ENCODE measurements around the gene MACROH2A1. TPM values are rescaled to one million over a fixed set of nuclear protein-coding genes. Genes with fewer than 3 reads are reported as not detected.

MACROH2A1 gene
- total RNA-seq, 1 experiment from 2014 or later = 83.8 TPM

DNA sequence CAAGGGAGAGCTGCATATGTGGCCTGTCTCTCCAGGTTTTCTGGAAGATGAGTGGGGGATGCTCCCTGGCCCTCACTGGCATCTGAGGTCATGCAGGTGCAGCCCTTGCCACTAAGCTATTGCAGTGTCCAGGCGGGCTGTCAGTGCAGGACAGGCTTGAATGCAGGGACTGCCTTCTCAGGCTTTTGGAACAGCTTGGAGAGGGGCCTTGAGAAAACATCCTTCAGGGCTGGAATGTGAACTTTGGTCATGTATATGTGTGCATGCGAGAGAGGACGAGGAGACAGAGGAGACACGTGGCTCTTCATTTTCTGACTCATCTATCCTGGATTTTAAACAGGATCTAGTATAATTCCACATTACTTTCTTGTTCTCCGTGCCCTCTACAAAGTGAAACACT is 90.3 kb downstream of the MACROH2A1 start (continued):
- TF ChIP-seq, protein P1, sequence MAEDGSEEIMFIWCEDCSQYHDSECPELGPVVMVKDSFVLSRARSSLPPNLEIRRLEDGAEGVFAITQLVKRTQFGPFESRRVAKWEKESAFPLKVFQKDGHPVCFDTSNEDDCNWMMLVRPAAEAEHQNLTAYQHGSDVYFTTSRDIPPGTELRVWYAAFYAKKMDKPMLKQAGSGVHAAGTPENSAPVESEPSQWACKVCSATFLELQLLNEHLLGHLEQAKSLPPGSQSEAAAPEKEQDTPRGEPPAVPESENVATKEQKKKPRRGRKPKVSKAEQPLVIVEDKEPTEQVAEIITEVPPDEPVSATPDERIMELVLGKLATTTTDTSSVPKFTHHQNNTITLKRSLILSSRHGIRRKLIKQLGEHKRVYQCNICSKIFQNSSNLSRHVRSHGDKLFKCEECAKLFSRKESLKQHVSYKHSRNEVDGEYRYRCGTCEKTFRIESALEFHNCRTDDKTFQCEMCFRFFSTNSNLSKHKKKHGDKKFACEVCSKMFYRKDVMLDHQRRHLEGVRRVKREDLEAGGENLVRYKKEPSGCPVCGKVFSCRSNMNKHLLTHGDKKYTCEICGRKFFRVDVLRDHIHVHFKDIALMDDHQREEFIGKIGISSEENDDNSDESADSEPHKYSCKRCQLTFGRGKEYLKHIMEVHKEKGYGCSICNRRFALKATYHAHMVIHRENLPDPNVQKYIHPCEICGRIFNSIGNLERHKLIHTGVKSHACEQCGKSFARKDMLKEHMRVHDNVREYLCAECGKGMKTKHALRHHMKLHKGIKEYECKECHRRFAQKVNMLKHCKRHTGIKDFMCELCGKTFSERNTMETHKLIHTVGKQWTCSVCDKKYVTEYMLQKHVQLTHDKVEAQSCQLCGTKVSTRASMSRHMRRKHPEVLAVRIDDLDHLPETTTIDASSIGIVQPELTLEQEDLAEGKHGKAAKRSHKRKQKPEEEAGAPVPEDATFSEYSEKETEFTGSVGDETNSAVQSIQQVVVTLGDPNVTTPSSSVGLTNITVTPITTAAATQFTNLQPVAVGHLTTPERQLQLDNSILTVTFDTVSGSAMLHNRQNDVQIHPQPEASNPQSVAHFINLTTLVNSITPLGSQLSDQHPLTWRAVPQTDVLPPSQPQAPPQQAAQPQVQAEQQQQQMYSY (CRISPR knock-in tag; IDR thresholded peaks at IDR 0.05) = no peak
- TF ChIP-seq, protein P2, sequence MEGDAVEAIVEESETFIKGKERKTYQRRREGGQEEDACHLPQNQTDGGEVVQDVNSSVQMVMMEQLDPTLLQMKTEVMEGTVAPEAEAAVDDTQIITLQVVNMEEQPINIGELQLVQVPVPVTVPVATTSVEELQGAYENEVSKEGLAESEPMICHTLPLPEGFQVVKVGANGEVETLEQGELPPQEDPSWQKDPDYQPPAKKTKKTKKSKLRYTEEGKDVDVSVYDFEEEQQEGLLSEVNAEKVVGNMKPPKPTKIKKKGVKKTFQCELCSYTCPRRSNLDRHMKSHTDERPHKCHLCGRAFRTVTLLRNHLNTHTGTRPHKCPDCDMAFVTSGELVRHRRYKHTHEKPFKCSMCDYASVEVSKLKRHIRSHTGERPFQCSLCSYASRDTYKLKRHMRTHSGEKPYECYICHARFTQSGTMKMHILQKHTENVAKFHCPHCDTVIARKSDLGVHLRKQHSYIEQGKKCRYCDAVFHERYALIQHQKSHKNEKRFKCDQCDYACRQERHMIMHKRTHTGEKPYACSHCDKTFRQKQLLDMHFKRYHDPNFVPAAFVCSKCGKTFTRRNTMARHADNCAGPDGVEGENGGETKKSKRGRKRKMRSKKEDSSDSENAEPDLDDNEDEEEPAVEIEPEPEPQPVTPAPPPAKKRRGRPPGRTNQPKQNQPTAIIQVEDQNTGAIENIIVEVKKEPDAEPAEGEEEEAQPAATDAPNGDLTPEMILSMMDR (IDR thresholded peaks at IDR 0.05) = no peak
- TF ChIP-seq, protein P3, sequence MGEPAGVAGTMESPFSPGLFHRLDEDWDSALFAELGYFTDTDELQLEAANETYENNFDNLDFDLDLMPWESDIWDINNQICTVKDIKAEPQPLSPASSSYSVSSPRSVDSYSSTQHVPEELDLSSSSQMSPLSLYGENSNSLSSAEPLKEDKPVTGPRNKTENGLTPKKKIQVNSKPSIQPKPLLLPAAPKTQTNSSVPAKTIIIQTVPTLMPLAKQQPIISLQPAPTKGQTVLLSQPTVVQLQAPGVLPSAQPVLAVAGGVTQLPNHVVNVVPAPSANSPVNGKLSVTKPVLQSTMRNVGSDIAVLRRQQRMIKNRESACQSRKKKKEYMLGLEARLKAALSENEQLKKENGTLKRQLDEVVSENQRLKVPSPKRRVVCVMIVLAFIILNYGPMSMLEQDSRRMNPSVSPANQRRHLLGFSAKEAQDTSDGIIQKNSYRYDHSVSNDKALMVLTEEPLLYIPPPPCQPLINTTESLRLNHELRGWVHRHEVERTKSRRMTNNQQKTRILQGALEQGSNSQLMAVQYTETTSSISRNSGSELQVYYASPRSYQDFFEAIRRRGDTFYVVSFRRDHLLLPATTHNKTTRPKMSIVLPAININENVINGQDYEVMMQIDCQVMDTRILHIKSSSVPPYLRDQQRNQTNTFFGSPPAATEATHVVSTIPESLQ (CRISPR knock-in tag; IDR thresholded peaks at IDR 0.05) = no peak
- TF ChIP-seq, protein P4, sequence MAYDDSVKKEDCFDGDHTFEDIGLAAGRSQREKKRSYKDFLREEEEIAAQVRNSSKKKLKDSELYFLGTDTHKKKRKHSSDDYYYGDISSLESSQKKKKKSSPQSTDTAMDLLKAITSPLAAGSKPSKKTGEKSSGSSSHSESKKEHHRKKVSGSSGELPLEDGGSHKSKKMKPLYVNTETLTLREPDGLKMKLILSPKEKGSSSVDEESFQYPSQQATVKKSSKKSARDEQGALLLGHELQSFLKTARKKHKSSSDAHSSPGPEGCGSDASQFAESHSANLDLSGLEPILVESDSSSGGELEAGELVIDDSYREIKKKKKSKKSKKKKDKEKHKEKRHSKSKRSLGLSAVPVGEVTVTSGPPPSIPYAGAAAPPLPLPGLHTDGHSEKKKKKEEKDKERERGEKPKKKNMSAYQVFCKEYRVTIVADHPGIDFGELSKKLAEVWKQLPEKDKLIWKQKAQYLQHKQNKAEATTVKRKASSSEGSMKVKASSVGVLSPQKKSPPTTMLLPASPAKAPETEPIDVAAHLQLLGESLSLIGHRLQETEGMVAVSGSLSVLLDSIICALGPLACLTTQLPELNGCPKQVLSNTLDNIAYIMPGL (CRISPR knock-in tag; IDR thresholded peaks at IDR 0.05) = no peak
- TF ChIP-seq, protein P5, sequence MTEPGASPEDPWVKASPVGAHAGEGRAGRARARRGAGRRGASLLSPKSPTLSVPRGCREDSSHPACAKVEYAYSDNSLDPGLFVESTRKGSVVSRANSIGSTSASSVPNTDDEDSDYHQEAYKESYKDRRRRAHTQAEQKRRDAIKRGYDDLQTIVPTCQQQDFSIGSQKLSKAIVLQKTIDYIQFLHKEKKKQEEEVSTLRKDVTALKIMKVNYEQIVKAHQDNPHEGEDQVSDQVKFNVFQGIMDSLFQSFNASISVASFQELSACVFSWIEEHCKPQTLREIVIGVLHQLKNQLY (CRISPR knock-in tag; IDR thresholded peaks at IDR 0.05) = no peak
- no peak for TF ChIP-seq ZNF263 (CRISPR knock-in tag; IDR thresholded peaks at IDR 0.05; ENCODE audit: low read depth)
- no peak for TF ChIP-seq ETV6 (CRISPR knock-in tag; IDR thresholded peaks at IDR 0.05)
- TF ChIP-seq, protein P6, sequence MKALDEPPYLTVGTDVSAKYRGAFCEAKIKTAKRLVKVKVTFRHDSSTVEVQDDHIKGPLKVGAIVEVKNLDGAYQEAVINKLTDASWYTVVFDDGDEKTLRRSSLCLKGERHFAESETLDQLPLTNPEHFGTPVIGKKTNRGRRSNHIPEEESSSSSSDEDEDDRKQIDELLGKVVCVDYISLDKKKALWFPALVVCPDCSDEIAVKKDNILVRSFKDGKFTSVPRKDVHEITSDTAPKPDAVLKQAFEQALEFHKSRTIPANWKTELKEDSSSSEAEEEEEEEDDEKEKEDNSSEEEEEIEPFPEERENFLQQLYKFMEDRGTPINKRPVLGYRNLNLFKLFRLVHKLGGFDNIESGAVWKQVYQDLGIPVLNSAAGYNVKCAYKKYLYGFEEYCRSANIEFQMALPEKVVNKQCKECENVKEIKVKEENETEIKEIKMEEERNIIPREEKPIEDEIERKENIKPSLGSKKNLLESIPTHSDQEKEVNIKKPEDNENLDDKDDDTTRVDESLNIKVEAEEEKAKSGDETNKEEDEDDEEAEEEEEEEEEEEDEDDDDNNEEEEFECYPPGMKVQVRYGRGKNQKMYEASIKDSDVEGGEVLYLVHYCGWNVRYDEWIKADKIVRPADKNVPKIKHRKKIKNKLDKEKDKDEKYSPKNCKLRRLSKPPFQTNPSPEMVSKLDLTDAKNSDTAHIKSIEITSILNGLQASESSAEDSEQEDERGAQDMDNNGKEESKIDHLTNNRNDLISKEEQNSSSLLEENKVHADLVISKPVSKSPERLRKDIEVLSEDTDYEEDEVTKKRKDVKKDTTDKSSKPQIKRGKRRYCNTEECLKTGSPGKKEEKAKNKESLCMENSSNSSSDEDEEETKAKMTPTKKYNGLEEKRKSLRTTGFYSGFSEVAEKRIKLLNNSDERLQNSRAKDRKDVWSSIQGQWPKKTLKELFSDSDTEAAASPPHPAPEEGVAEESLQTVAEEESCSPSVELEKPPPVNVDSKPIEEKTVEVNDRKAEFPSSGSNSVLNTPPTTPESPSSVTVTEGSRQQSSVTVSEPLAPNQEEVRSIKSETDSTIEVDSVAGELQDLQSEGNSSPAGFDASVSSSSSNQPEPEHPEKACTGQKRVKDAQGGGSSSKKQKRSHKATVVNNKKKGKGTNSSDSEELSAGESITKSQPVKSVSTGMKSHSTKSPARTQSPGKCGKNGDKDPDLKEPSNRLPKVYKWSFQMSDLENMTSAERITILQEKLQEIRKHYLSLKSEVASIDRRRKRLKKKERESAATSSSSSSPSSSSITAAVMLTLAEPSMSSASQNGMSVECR (CRISPR knock-in tag; IDR thresholded peaks at IDR 0.05; ENCODE audit: borderline replicate concordance) = no peak

DNA sequence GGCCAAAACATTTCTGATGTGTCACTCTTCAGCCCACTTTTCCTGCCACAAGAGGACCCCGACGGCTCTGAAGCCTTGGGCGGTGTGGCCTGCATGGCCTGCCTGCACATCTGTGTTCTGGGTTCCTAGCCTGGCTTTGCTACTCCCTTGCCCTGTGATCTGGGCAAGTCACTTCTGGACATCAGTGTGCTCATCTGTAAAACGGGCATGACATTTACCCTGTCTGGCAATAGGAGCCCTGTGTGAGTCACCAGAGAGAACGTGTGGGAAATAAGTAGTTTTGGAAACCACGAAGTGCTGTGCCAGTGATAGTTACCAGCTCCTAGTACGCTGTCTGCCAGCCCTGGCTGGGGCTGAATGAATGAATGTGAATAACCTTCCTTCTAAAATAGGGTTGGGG is 90.8 kb downstream of the MACROH2A1 start:
- H3K4me3 Mint-ChIP-seq = no peak overlapping the region
- peaks cover 27% of the 10 kb centered on the region for H3K27me3 Mint-ChIP-seq (ENCODE audit: low read depth)
- ChIA-PET POLR2A (no interaction called here), CTCF (interaction anchor here (0.8 kb wide), 1 partner anchor 12 kb away, joined by 3 read pairs; no protein-coding TSS in a partner anchor)
- H3K4me1 Mint-ChIP-seq = peaks cover 11% of the 10 kb centered on the region
- no peak for DNase-seq (ENCODE audit: low spot score)
- ATAC-seq = no peak
- no peaks in the 10 kb centered on the region for H3K36me3 Mint-ChIP-seq
- no peaks in the 10 kb centered on the region for H3K9me3 Mint-ChIP-seq
- H3K27ac Mint-ChIP-seq = no peak overlapping the region
- TF ChIP-seq, protein P7, sequence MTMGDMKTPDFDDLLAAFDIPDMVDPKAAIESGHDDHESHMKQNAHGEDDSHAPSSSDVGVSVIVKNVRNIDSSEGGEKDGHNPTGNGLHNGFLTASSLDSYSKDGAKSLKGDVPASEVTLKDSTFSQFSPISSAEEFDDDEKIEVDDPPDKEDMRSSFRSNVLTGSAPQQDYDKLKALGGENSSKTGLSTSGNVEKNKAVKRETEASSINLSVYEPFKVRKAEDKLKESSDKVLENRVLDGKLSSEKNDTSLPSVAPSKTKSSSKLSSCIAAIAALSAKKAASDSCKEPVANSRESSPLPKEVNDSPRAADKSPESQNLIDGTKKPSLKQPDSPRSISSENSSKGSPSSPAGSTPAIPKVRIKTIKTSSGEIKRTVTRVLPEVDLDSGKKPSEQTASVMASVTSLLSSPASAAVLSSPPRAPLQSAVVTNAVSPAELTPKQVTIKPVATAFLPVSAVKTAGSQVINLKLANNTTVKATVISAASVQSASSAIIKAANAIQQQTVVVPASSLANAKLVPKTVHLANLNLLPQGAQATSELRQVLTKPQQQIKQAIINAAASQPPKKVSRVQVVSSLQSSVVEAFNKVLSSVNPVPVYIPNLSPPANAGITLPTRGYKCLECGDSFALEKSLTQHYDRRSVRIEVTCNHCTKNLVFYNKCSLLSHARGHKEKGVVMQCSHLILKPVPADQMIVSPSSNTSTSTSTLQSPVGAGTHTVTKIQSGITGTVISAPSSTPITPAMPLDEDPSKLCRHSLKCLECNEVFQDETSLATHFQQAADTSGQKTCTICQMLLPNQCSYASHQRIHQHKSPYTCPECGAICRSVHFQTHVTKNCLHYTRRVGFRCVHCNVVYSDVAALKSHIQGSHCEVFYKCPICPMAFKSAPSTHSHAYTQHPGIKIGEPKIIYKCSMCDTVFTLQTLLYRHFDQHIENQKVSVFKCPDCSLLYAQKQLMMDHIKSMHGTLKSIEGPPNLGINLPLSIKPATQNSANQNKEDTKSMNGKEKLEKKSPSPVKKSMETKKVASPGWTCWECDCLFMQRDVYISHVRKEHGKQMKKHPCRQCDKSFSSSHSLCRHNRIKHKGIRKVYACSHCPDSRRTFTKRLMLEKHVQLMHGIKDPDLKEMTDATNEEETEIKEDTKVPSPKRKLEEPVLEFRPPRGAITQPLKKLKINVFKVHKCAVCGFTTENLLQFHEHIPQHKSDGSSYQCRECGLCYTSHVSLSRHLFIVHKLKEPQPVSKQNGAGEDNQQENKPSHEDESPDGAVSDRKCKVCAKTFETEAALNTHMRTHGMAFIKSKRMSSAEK (CRISPR knock-in tag; IDR thresholded peaks at IDR 0.05; ENCODE audit: borderline replicate concordance) = no peak
- TF ChIP-seq, protein P8, sequence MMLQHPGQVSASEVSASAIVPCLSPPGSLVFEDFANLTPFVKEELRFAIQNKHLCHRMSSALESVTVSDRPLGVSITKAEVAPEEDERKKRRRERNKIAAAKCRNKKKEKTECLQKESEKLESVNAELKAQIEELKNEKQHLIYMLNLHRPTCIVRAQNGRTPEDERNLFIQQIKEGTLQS (CRISPR knock-in tag; conservative IDR thresholded peaks at IDR 0.05) = no peak
- no peak for TF ChIP-seq FOXJ3 (CRISPR knock-in tag; IDR thresholded peaks at IDR 0.05; ENCODE audit: borderline replicate concordance)
- no peak for TF ChIP-seq SOX15 (CRISPR knock-in tag; IDR thresholded peaks at IDR 0.05)
- TF ChIP-seq, protein P2 (IDR thresholded peaks at IDR 0.05) = no peak
